Fibroblast of mammary gland (primary cell): ENCODE data around the gene ZNF778.

Experiments used
- DNase-seq: peaks from one replicate; pipeline ENCODE4 v3.0.0-alpha.2; 2010; ENCODE audit warnings: low read depth
- H3K4me3 ChIP-seq: 2 replicates; pipeline ENCODE4 v1.5.1; 2011; ENCODE audit warnings: low read depth, mild to moderate bottlenecking, low read length, moderate library complexity; ENCODE audit not compliant: control insufficient read depth
- TF ChIP-seq, protein P1 (sequence below): conservative IDR thresholded peaks from 2 replicates; pipeline ENCODE4 v1.5.1; 2011; ENCODE audit warnings: low read depth, low read length, inconsistent platforms; ENCODE audit not compliant: control insufficient read depth, insufficient read depth

ZNF778 gene

GRCh38 chr16:89272631-89273030 lies 55.1 kb downstream of the ZNF778 start:
- H3K4me3 ChIP-seq, result no peak overlapping the region
- TF ChIP-seq, protein P1, sequence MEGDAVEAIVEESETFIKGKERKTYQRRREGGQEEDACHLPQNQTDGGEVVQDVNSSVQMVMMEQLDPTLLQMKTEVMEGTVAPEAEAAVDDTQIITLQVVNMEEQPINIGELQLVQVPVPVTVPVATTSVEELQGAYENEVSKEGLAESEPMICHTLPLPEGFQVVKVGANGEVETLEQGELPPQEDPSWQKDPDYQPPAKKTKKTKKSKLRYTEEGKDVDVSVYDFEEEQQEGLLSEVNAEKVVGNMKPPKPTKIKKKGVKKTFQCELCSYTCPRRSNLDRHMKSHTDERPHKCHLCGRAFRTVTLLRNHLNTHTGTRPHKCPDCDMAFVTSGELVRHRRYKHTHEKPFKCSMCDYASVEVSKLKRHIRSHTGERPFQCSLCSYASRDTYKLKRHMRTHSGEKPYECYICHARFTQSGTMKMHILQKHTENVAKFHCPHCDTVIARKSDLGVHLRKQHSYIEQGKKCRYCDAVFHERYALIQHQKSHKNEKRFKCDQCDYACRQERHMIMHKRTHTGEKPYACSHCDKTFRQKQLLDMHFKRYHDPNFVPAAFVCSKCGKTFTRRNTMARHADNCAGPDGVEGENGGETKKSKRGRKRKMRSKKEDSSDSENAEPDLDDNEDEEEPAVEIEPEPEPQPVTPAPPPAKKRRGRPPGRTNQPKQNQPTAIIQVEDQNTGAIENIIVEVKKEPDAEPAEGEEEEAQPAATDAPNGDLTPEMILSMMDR, result no peak
- DNase-seq, result no peak

DNA sequence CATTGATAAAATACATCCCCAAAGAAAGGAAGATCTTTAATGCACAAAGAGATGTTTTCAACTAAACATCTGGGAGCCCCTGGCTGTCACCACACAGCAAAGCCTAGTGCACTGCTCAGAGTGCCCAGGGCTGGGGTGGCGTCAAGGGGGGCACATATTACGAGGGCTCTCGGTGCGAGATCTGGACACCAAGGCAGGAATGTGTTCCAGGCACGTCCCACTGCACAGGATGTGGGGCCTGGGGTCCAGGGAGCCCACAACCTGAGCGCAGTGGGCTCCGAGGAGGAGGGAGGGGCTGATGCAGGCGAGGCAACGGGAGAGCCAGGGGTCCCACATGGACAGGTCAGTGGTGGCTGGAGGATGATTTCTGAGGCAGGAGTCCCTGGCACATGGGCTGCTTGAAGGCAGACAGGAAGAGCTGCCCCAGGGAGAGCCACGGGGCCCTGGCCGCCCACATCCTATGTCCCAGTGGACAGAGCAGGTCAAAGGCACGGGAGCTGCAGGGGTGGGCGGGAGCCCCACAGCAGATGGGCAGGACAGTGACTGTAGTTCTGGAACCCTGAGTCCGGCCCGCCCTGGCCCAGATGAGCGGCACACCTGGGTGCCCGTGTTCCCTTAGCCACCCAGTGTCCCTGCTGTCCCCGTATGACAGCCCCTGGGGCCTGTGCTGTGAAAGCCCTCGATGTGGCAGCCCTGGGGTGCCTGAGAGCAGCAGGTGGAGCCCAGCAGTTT lies 56.4 kb downstream of the ZNF778 start:
- no peak overlapping the region for H3K4me3 ChIP-seq
- DNase-seq, result no peak
- TF ChIP-seq, protein P1, result no peak

GRCh38 chr16:89274561-89275283 lies 57.2 kb downstream of the ZNF778 start:
- H3K4me3 ChIP-seq, result no peak overlapping the region
- TF ChIP-seq, protein P1, result no peak
- no peak for DNase-seq

DNA sequence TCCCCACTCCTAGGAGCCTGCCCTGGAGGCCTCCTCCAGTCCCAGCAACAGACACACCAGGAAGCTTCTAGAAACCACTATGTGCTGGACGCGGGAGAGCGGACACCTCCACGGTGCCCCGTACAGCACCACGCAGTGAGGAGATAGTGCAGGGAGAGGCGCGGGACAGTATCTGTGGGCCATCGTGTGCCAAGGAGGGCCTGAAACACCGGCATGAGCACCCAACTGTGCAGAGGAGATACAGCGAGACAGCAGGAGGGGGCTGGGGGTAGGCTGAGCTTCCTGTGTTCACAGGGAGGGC lies 57.7 kb downstream of the ZNF778 start:
- DNase-seq, result no peak
- H3K4me3 ChIP-seq, result no peak overlapping the region
- TF ChIP-seq, protein P1, result no peak

- no peak overlapping the region for H3K4me3 ChIP-seq
- DNase-seq, result no peak
- TF ChIP-seq, protein P1, result no peak
These were observed 58.6 kb downstream of the ZNF778 start for GRCh38 chr16:89275837-89276720.

DNA sequence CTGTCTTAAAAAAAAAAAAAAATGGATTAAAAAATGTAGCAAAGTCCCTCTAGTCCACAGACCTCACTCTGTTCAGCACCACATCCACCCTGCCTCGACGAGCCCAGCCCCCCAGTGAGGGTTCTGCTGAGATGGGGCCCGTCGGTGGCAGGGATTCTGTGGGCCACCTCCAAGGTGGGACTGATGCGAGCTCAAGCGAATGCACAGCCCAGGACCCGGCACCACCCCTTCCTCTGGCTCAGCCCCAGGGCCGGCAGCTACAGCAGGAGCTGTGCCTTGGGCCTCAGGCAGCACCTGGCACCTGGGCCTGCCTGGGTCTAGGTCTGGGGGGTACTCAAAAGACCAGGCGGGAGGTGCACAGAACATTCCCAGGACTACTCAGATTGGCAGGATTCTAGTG lies 59.5 kb downstream of the ZNF778 start:
- DNase-seq, result no peak
- H3K4me3 ChIP-seq, result no peak overlapping the region
- TF ChIP-seq, protein P1, result no peak
